SK-N-MC (cell line): ENCODE data around the gene LRRC4C.

Source experiments
- DNase-seq: peaks from one replicate; pipeline ENCODE4 v3.0.0-alpha.2; 2011; ENCODE audit warnings: low read depth, low spot score
- H3K27ac ChIP-seq: fragments of 200-600 bp; sonication (generic); 2 replicates; pipeline ENCODE4 v1.5.1; 2016; ENCODE audit warnings: mixed run types
- H3K36me3 ChIP-seq: fragments of 200-600 bp; sonication (generic); 2 replicates; pipeline ENCODE4 v1.6.1; 2017; ENCODE audit warnings: antibody characterized with exemption, low read length, mixed read lengths; ENCODE audit not compliant: insufficient read depth
- H3K4me3 ChIP-seq: fragments of 200-600 bp; sonication (generic); 2 replicates; pipeline ENCODE4 v1.5.1; 2016
- H3K9ac ChIP-seq: fragments of 200-600 bp; sonication (generic); 2 replicates; pipeline ENCODE4 v1.8.0; 2017; ENCODE audit warnings: mixed run types, mixed read lengths; ENCODE audit not compliant: insufficient read length
- H3K9me3 ChIP-seq: fragments of 200-600 bp; sonication (generic); 2 replicates; pipeline ENCODE4 v1.6.1; 2017; ENCODE audit warnings: low read depth, mild to moderate bottlenecking, antibody characterized with exemption, low read length, moderate library complexity, mixed read lengths
- EZH2 ChIP-seq: fragments of 200-600 bp; sonication (generic); IDR thresholded peaks from one replicate; pipeline ENCODE4 v1.6.1; 2017; ENCODE audit warnings: antibody characterized with exemption
- FOXP2 ChIP-seq: optimal IDR thresholded peaks from 2 replicates; pipeline ENCODE3; 2011; ENCODE audit warnings: mild to moderate bottlenecking, moderate library complexity; ENCODE audit not compliant: insufficient read depth; ENCODE audit errors: extremely low read length, control extremely low read depth
- POLR2AphosphoS5 ChIP-seq: IDR thresholded peaks from 2 replicates; pipeline ENCODE4 v1.6.1; 2012; ENCODE audit warnings: mild to moderate bottlenecking, low read depth, low read length, borderline replicate concordance

The LRRC4C gene

DNA sequence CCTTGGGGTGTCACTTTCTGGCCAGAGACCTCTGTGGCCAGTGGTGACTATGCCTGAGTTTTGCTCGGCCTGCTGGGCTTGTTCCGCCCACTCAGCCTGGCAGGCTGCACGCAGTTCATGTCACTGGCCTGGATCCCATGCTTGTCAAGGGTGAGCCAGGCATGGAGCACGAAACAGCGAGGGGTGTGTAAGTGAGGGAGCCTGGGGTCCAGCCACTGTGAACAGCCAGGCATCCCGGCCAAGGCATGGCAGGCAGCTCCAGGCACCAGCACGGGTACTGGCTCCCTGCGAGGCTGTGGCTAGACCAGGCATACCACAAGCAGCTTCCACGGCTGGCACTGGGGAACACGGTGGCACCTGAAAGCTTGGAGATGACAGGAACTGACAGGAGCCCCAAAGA lies 214.3 kb downstream of the LRRC4C start:
- H3K4me3 ChIP-seq: no peak overlapping the region
- TF ChIP-seq POLR2AphosphoS5: no peak
- no peak for TF ChIP-seq EZH2
- TF ChIP-seq FOXP2: no peak

DNA sequence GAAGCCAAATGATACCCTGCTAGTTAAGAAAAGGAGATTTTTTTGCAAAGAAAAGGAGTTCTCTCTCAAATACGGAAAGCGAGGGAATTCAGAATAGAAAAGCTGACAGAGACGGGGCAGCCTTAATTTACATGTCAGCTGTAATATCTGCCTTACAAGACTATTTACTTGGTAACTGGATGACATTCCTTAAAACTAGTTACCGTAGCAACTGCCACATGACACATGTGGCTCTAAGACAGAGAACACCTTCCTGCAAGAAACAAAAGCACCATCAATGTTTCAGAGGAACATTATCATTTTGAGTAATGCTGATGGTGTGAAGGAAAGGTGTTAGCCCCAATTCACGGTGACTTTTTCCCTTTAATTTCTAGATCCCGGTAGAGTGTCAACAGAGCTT lies 222.1 kb downstream of the LRRC4C start:
- Histone ChIP-seq H3K36me3 (no peaks in the 10 kb centered on the region), H3K27ac (no peak overlapping the region), H3K9ac (no peak overlapping the region), H3K9me3 (no peaks in the 10 kb centered on the region), H3K4me3 (no peak overlapping the region)
- TF ChIP-seq FOXP2 (no peak), EZH2 (no peak), POLR2AphosphoS5 (no peak)
- DNase-seq: no peak

More for the DNA sequence above, 214.3 kb downstream of the LRRC4C start:
- no peak overlapping the region for H3K9ac ChIP-seq
- no peaks in the 10 kb centered on the region for H3K9me3 ChIP-seq
- no peak overlapping the region for H3K27ac ChIP-seq
- no peaks in the 10 kb centered on the region for H3K36me3 ChIP-seq
- no peak for DNase-seq

DNA sequence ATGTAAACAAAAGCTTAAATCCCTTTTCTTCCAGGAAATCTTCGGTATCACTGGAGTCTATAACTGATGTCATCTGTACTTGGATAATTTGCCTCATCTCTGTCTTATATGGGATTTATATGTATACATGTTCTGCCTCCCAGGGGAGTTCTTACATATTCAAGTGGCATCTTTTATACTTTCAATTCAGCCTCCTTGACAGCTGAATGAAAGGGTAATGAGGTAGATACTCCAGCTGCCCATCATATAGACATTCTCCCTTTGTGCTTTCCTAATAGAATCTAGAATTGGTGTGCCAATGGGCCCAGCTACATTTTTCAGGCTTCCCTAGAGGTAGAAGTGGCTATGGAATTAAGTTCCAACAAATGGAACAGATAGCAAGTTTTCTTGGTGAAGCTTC lies 223.8 kb downstream of the LRRC4C start:
- TF ChIP-seq POLR2AphosphoS5 (no peak), EZH2 (no peak), FOXP2 (no peak)
- Histone ChIP-seq H3K9ac (no peak overlapping the region), H3K36me3 (no peaks in the 10 kb centered on the region), H3K9me3 (no peaks in the 10 kb centered on the region), H3K4me3 (no peak overlapping the region), H3K27ac (no peak overlapping the region)
- DNase-seq: no peak

DNA sequence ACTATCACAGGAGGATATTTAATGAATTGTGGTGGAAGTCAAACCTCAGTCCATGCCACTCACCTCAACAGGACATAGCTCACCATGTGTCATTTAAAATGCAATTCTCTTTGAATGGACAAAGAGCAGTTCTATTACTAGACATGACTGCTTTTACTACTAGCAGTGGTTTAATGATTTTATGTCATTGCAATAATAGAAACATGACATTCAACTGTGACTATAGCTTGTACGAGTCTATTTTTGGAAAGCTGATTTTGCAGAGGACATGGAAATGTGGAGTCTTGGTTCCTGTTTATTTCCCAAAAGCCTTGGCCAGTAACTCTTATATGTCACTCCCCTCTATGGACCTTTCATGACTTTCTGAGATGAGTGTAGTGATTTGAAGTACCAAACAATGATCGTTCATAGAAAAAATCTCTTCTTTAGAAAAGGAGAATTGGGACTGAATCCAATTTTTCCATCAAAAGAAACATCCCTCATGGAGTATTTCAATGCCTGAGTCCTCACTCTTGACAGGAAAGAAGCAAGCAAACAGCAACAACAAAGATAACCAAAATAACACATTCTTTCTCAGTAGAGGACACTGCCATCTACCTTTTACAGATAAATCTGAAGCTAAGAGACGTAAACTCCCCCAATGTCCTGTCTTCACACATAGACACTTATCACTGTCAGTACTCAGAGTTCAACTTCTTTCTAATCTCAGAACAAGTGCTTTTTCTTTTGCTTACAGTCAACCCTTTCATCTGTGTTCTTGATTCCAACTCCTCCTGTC lies 233.4 kb downstream of the LRRC4C start:
- Histone ChIP-seq H3K9me3 (no peaks in the 10 kb centered on the region), H3K27ac (no peak overlapping the region), H3K36me3 (no peaks in the 10 kb centered on the region), H3K9ac (no peak overlapping the region), H3K4me3 (no peak overlapping the region)
- no peak for DNase-seq
- TF ChIP-seq EZH2 (no peak), POLR2AphosphoS5 (no peak), FOXP2 (no peak)

DNA sequence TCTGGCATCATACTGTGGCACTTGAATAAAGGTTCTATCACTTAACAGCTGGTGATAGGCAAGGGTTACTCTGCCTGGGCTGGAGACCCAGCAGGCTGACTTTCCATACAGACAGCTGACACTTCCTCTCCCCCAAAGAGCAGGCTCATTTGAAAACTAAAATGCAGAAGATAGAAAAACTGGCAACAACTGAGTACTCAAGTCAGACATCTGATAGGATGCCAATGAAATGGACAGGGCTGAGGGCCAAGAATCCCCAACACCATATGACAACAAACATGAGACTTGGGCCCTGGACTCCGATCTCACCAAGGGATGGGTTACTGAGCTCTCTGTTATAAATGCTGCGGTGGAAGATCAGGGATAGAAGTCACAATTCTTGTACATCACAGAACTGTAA lies 237.2 kb downstream of the LRRC4C start:
- H3K4me3 ChIP-seq: no peak overlapping the region
- H3K9me3 ChIP-seq: no peaks in the 10 kb centered on the region
- H3K36me3 ChIP-seq: no peaks in the 10 kb centered on the region
- H3K27ac ChIP-seq: no peak overlapping the region
- no peak for TF ChIP-seq POLR2AphosphoS5
- TF ChIP-seq EZH2: no peak
- TF ChIP-seq FOXP2: no peak
- H3K9ac ChIP-seq: no peak overlapping the region
- DNase-seq: no peak

DNA sequence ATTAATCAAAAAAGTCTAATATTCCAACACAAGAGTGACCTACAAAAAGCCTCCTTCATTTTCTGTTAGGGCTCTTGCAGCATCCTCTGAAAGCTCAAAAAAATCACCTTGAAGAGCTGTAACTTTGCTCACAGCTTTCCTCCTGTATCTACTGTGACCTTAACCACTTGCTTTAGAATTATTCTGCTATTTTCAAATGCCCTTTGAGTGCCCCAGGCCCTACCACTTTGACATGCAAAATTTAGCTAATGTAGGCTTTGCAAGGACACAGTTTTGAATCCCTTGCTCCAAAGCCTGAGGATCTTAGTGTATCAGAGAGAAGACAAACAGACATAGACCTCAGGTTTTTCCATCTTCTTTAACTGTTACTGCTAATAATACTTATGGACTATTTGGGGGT lies 253.1 kb downstream of the LRRC4C start:
- Histone ChIP-seq H3K36me3 (no peaks in the 10 kb centered on the region), H3K9me3 (no peaks in the 10 kb centered on the region), H3K4me3 (no peak overlapping the region), H3K9ac (no peak overlapping the region), H3K27ac (no peak overlapping the region)
- DNase-seq: no peak
- TF ChIP-seq EZH2: no peak

DNA sequence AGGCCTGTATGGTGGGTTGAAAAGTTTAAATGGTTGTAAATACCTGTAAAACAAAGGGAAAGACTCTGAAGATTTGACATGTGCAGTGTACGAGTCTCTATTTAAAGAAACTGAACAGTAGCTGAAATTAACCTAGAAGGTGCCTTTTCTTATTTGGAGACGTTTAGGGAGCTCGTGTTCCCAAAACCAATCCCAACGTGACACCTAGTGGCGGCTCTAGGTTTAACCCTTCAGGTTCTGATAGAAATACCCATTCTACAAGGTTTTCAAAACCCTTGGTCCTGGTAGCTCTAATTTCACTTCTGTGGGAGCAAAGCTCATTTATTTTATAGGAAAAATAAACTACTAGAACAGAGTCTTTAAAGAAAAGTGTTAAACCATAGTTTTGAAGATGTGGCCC lies 258.3 kb downstream of the LRRC4C start:
- no peak overlapping the region for H3K27ac ChIP-seq
- H3K9ac ChIP-seq: no peak overlapping the region
- no peak for TF ChIP-seq EZH2
- no peak for TF ChIP-seq POLR2AphosphoS5
- no peak for TF ChIP-seq FOXP2
- no peaks in the 10 kb centered on the region for H3K36me3 ChIP-seq
- peak; percentile 55 for DNase-seq
- peaks cover 3% of the 10 kb centered on the region; the same call in 1 of the 2 replicates for H3K9me3 ChIP-seq
- no peak overlapping the region for H3K4me3 ChIP-seq

DNA sequence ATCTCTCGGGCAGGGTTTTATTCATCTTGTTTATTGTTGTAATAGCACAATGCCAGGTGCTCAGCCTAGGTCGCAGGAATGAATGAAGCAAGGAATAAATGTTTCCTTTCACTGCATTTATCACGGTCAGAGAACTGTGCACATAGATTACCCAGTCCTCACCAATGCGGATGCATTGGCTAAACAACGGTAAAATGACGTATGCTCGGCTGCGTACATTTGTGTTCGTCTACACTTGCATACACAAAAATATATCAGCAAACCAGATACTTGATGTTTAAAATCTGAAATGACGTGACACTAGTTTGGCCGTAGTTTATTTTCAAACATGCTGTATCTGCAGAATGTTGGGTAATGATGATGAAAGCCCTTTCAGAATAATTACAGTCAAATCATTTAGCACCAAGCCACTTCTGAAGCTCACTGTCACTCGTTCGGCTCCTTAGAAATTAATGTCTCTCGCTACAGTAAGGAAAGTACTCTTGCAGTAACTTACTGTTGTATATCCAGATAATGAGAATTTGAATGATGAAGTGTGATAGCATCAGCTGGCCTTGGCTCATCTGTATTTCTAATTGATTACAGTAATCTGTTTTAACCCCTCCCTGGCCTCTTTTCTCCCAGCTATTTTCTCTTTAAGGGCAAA lies 268.9 kb downstream of the LRRC4C start:
- H3K9me3 ChIP-seq: no peaks in the 10 kb centered on the region
- no peak for DNase-seq
- H3K27ac ChIP-seq: no peak overlapping the region
- no peak overlapping the region for H3K4me3 ChIP-seq
- no peaks in the 10 kb centered on the region for H3K36me3 ChIP-seq
- no peak for TF ChIP-seq FOXP2
- no peak for TF ChIP-seq EZH2
- H3K9ac ChIP-seq: no peak overlapping the region
